Measurements from ENCODE around the gene SAP30BP. TPM values are rescaled to one million over a fixed set of nuclear protein-coding genes. Genes with fewer than 3 reads are reported as not detected.

Gene SAP30BP
- total and polyA plus RNA-seq, 8 donors = 22.4 to 106 (median 37.7) TPM

DNA sequence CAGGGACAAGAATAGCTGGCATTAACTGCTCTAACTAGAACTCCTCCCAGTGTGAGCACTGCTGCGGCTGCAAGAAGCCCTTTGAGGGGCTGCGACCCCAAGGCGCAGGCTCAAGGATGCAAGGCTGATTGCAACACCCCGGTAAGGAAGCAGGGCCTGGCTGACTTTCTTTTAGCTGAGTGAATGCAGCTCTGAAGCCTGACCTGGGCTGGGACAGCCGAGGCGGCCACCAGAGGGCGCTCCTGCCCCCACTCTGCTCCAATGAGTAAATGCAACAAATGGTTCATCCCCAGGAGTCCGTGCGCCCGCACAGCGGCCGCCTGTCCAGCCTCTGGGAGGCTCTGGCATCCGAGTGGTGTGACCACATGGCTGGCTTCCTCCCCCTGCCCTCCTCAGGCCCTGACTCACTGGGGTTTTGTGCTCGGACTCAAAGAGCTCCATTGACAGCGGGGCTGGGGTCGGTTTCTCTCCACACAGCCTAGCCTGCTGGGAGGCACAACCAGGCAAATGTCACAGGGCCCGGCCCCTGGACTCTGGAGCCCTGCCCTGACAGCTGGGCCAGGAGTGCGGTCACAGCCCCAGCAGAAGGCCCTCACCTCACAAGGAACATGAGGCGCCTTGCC lies 34.2 kb upstream of the SAP30BP start, which contains the start of gene SMIM5:
TSS of gene SMIM5 (plus strand) at position 572 of the 623 bp plus-strand sequence. CDS start 6,768 bp downstream, outside the sequence.
- H3K4me3 ChIP-seq = peak within 1 kb of the TSS in 1 of 4 donors; percentile 17
- intact Hi-C loops (cut with DNase I) = loop anchor here in 1 of 3 donors (5.0 kb wide), 1 partner anchor 114 kb away; no protein-coding TSS in a partner anchor
- no peak for FAIRE-seq

DNA sequence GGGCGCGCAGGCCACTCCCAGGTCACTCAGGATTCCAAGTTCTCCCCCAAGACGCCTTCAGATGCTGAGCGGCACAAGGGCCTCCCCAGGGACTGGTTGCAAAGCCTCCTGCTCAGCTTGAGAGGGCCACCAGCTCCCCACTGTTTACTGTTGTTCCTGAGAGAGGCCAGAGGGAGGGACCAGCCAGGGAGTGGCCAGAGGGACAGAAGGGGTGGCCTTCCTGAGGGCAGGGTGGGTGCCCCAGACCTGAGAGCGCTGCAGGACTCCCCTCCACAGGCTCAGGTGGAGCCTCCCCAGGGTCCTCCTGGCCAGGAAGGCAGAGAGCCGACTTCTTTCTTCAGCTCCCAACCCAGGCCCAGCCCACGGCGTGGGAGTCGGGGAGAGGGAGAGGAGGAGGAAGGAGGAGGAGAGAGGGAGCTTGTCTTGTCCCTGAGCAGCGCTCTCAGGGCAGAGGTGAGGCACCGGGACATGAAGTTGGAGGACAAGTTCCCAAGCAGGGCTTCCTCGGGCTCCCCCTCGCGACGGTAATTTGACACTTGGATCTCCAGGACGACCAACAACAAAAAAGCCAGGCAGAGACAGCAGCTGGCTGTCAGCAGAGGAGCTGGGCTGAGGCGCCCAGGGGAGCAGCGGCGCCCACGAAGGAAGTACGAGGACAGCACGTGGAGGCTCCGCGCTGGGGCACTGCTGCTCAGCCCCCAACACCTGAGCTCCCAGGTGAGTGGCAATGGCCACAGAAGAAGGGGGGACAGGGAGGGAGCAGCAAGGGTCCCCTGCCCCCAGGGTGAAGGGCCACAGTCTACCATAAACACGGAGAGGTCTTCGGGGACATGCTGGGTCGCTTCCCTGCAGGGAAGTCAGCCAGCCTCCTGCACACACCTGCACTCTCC lies 33.4 kb upstream of the SAP30BP start:
- intact Hi-C loops (cut with DNase I) = loop anchor here in 1 of 3 donors (5.0 kb wide), 1 partner anchor 114 kb away; no protein-coding TSS in a partner anchor
- peaks cover 13 to 14% (median 14%) of the 10 kb centered on the region in 3 donors for H3K4me1 ChIP-seq
- ATAC-seq (peak; percentile 87 to 91 (median 88)), FAIRE-seq (no peak), DNase-seq (peak; percentile 90 to 96 (median 91))
- H3K27ac ChIP-seq = peak overlapping the region; percentile 17 to 68 (median 54)
- no peaks in the 10 kb centered on the region for H3K27me3 ChIP-seq
- WGBS, 2 donors = 13 to 16% methylated on average over 27 of the region's 27 CpGs
- no peaks in the 10 kb centered on the region for H3K36me3 ChIP-seq
- TF ChIP-seq, protein P1, sequence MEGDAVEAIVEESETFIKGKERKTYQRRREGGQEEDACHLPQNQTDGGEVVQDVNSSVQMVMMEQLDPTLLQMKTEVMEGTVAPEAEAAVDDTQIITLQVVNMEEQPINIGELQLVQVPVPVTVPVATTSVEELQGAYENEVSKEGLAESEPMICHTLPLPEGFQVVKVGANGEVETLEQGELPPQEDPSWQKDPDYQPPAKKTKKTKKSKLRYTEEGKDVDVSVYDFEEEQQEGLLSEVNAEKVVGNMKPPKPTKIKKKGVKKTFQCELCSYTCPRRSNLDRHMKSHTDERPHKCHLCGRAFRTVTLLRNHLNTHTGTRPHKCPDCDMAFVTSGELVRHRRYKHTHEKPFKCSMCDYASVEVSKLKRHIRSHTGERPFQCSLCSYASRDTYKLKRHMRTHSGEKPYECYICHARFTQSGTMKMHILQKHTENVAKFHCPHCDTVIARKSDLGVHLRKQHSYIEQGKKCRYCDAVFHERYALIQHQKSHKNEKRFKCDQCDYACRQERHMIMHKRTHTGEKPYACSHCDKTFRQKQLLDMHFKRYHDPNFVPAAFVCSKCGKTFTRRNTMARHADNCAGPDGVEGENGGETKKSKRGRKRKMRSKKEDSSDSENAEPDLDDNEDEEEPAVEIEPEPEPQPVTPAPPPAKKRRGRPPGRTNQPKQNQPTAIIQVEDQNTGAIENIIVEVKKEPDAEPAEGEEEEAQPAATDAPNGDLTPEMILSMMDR (IDR thresholded peaks at IDR 0.05) = peak; percentile 29 to 49 (median 41)
- H3K9me3 ChIP-seq = no peaks in the 10 kb centered on the region
- peak overlapping the region in 1 of 4 donors; percentile 17 for H3K4me3 ChIP-seq

More for the DNA sequence above, 34.2 kb upstream of the SAP30BP start, which contains the start of gene SMIM5:
- Histone ChIP-seq H3K36me3 (no peaks in the 10 kb centered on the region), H3K27ac (peak within 1 kb of the TSS; percentile 17 to 68 (median 54)), H3K4me1 (peaks cover 13 to 14% (median 14%) of the 10 kb centered on the region in 3 donors), H3K27me3 (no peaks in the 10 kb centered on the region), H3K9me3 (no peaks in the 10 kb centered on the region)
- DNase-seq = peak; percentile 74 to 97 (median 88)
- TF ChIP-seq, protein P1 (IDR thresholded peaks at IDR 0.05) = peak; percentile 95 to 99 (median 97)
- 14 to 16% methylated on average over 19 of the region's 19 CpGs for WGBS, 2 donors
- peak; percentile 83 to 88 (median 88) for ATAC-seq

DNA sequence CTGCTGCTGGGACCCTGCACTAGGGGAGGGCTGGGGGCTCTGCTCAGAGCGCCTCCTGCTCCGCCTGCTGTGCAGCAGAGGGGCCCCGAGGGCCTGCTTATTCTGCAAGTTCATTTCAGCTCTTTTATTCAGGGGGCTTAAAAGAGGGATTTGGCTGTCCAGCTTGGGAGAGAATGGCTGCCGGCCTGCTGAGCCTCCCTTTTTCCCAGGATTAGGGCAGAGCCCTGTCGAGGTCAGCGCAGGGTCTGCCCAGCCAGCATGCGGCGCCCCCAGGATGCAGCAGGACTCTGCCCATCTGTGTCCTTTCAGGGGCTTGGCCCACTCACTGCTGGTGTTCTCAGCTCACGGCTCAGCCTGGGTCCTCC lies 32.8 kb upstream of the SAP30BP start:
- 83 to 87% methylated on average over 8 to 9 of the region's 9 CpGs for WGBS, 2 donors
- peak overlapping the region; percentile 17 to 68 (median 54) for H3K27ac ChIP-seq
- FAIRE-seq = no peak
- peak overlapping the region in 1 of 4 donors; percentile 17 for H3K4me3 ChIP-seq
- no peaks in the 10 kb centered on the region for H3K27me3 ChIP-seq
- peak in 1 of 6 donors; percentile 51 for DNase-seq
- H3K36me3 ChIP-seq = no peaks in the 10 kb centered on the region
- H3K9me3 ChIP-seq = no peaks in the 10 kb centered on the region
- intact Hi-C loops (cut with DNase I) = loop anchor here in 1 of 3 donors (5.0 kb wide), 1 partner anchor 113 kb away; no protein-coding TSS in a partner anchor
- peaks cover 13 to 14% (median 14%) of the 10 kb centered on the region in 3 donors for H3K4me1 ChIP-seq
- no peak for ATAC-seq
- TF ChIP-seq, protein P1 (IDR thresholded peaks at IDR 0.05) = no peak

DNA sequence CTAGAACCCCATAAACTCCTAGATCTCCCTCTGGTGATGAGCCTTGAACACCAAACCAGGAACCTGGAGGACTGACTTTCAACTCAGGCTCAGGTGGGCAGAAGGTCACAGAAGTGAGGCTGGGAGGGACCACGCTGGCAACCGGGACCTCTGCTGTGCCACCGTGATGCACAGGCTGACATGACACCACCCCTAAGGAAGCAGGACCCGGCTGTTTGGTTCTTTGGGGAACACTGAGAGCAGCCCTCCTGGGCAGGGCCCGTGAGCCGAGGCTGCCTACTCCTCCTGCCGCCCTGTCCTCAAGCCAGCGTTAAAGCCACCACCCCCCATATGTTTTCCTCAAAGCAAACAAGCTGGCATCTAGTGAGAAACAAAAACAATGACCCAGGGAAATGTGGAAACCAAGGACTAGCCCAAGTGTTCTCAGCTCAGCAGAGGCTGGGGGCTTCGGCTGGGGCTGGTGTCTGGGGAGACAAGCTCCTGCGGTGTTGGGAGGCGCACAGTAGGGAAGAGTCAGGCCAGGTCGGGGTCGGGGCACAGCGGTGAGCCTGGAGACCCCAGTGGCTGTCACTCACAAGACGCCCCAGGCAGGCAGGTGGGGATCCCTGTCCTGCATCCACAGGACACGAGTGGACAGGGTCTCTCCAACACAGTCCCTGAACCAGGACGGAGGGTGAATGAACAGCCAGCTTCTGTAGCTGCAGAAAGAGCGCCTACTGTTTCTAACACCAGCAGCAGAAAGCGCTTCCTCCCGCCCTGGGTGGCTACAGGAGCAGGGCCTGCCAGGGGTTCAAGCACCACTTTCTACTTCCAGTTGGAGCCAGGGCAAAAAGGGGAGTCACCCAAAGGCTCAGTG lies 32.2 kb upstream of the SAP30BP start:
- Histone ChIP-seq H3K36me3 (no peaks in the 10 kb centered on the region), H3K27ac (peak overlapping the region in 1 of 4 donors; percentile 68), H3K9me3 (no peaks in the 10 kb centered on the region), H3K4me1 (peaks cover 13 to 14% (median 14%) of the 10 kb centered on the region in 3 donors), H3K27me3 (no peaks in the 10 kb centered on the region), H3K4me3 (no peak overlapping the region)
- WGBS, 2 donors = 85 to 87% methylated on average over 20 of the region's 20 CpGs
- peak in 3 of 6 donors; percentile 30 to 64 (median 58) for DNase-seq
- intact Hi-C loops (cut with DNase I) = loop anchor here in 1 of 3 donors (5.0 kb wide), 1 partner anchor 112 kb away; no protein-coding TSS in a partner anchor
- ATAC-seq = no peak
- TF ChIP-seq, protein P1 (IDR thresholded peaks at IDR 0.05) = no peak
- FAIRE-seq = no peak
